GM21423 (cell line): Measurements from ENCODE around the gene TTC9.
A peak's percentile ranks its signal among the peaks of the same experiment; 100 is the strongest.
"Not testable (repeated sequence)": the region's sequence is repeated elsewhere in the genome, so short reads cannot be mapped to it uniquely, and the experiment has no call there.

Source experiments
- ATAC-seq: cut with Tn5 transposase; IDR thresholded peaks from one replicate; pipeline ENCODE4 v1.9.1; 2021; ENCODE audit warnings: mild to moderate bottlenecking, moderate library complexity; ENCODE audit not compliant: unreplicated experiment

The TTC9 gene

GRCh38 chr14:70671652-70672644 lies 30.2 kb downstream of the TTC9 start:
- no peak for ATAC-seq

- ATAC-seq, result no peak
Observed at GRCh38 chr14:70677341-70677740, 35.6 kb downstream of the TTC9 start.

DNA sequence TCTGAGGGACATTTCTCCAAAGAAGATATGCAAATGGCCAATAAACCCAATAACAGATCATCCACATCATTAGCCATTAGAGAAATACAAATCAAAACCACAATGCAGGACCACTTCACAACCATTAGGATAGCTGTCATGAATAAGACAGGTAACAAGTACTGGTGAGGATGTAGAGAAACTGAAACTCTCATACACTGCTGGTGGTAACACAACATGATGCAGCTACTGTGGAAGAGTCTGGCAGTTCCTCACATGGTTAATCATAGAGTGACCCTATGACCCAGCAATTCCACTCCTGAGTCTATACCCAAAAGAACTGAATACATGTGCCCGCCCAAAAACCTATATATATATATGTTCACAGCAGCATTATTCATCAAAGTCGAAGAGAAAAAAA lies 39.0 kb downstream of the TTC9 start:
- no peak for ATAC-seq

- no peak for ATAC-seq
Observed at GRCh38 chr14:70683983-70684382, 42.3 kb downstream of the TTC9 start.

DNA sequence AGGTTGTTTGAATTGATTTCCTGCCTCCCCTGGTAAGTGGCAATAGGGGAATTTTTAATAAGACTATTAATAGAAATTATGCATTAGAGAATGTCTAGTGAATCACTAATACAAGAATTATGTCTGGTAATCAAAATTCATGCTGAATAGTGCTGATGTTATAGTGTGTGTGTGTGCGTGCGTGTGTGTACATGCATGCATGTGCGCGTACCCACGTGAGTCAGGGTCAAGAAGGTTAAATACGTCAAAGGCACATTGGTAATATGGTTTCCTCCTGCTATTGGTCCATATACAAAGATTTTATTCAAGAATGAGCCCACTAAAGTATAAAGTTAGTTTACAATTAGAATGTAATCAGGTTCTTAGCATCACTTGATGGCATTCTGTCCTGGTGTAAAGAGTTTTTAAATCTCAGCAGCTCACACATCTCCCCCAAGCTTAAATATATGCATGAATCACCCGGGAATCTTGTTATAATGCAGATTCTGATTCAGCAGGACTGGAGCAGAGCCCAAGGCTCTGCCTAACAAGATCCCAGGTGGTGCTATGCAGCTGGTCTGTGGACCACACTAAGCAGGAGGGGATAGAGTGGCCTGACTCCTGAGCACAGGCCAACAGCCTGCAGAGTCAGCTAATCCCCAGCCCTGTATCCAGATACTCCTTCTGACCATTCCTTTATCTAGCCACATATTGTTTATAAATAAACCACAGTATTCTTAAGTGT lies 43.9 kb downstream of the TTC9 start:
- ATAC-seq, result no peak

GRCh38 chr14:70692210-70692609 lies 50.5 kb downstream of the TTC9 start:
- no peak for ATAC-seq

DNA sequence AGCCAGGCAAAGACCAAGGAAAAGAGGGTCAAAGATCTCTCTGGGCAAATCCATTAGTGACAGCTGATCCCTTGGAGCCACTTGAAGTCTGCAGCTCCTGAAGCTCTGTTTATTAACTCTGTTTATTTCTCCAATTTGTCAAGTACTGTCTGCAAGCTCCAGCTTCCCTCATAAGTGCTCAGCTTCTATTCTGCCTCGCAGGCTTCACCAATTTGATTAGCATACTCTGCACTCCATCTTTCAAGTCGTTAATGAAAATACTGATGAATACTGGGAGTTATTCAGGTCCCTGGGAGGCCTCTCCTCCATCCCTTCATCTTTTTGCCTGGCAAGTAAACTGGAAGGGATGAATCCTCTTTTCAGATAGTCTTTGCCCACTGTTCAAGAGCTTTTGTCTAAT lies 54.3 kb downstream of the TTC9 start:
- no peak for ATAC-seq

DNA sequence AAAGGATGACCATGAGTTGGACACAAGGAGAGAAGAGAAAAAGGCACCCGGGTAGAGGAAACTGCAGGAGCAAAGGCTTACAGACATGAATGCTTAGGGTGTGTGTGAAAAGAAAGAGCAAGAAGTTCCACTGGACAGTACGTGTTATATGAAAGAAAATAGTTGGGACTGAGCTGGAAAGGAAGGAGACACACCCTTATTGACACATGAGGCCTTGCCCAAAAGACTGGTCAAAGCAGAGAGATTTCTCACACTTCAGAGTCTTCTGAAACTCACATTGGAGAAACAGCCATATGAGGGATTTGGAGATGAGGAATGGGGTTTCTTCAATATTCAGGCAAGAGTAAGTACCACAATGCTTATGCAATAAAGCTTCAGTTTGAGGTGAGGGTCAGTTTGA lies 56.0 kb downstream of the TTC9 start:
- ATAC-seq, result no peak

DNA sequence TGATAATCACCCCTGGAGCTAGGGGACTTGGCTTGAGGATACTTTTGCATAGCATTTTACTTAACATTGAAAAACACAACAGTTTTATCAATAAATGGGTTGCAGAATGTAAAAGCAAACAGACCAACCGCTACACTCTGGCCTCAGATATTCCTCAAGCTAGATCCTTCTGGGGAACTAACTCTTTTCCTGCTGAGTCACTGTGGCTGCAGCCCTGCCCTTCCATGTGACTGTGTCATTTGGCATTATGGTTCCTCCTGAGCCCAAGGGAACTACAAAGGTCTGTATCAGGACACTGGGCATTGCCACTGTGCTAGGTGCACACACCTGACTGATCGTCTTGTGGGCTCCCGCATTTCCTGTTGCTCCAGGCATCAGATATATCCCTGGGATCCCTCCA lies 56.6 kb downstream of the TTC9 start:
- ATAC-seq, result no peak

DNA sequence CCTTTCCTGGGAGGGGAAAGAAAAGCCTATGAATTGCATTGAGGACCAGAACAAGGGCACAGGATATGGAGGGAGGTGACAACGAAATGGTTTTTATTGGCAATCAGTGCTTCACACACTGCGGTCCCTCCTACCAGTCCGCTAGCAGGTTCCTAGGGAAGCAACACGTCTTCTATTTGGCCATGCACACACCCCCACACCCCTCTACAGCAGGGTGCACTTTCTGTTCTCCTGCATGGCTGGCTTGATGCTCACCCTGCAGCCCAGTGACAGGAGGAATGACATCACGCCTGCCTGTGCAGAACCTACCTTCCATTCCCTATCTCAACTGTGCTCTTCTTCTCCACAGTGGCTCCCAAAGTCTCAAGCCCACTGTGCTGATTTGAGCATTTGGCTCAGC lies 57.9 kb downstream of the TTC9 start:
- ATAC-seq, result no peak

- ATAC-seq, result no peak
Observed at GRCh38 chr14:70700955-70701585, 59.4 kb downstream of the TTC9 start.

DNA sequence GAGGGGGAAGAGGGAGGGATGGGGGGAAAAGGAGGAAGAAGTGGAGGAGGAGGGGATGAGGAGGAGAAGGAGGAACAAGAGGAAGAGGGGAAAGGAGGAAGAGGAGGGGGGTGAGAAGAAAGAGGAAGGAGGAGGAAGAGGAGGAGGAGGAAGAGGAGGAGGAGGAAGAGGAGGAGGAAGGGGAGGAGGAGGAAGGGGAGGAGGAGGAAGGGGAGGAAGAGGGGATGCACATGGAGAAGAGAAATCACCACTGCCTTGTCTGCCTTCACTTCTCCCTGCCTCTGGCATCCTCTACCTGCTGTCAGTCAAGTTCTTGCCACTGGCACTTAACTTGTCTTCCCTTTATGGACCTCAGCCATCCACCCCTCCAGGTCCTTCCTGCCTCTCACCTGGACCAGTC lies 59.9 kb downstream of the TTC9 start:
- ATAC-seq, result no peak

GRCh38 chr14:70702161-70702560 lies 60.4 kb downstream of the TTC9 start:
- no peak for ATAC-seq

DNA sequence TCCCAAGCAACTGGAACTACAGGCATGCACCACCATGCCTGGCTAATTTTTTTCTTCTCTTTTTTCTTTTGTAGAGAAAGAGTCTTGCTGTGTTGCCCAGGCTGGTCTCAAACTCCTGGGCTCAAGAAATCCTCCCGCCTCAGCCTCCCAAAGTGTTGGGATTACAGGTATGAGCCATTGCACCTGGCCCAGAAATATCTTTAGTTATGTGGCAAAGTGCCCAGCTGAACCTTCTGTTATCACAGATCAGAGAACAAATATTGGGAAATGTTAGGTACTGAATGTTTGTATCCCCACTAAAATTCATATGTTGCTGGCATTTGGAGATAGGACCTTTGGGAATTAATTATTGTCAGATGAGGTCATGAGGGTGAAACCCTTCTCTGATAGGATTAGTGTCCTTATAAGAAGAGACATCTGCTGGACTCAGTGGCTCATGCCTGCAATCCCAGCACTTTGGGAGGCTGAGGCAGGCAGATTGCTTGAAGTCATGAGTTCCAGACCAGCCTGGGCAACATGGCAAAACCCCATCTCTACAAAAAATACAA lies 62.0 kb downstream of the TTC9 start:
- ATAC-seq, result not testable (repeated sequence)

GRCh38 chr14:70704960-70705359 lies 63.2 kb downstream of the TTC9 start:
- no peak for ATAC-seq

DNA sequence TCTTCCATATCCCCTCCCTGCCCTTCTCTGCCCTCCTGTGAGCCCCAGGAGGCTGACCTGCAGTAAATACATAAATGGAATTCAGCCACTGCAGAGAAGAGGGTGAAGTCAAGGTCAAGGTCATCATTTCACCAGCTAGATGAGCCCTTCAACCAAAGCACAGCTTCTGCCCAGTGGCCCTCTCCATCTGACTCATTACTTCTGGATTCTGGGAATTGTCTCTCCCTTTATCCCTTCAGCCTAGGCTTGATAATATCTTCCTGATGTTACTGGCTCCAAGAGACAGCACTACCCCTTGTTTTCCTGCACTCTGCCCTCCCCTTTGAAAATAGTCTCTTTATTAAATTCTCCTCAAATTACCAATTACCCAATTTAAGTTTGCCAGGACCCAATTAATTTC lies 64.5 kb downstream of the TTC9 start:
- no peak for ATAC-seq

DNA sequence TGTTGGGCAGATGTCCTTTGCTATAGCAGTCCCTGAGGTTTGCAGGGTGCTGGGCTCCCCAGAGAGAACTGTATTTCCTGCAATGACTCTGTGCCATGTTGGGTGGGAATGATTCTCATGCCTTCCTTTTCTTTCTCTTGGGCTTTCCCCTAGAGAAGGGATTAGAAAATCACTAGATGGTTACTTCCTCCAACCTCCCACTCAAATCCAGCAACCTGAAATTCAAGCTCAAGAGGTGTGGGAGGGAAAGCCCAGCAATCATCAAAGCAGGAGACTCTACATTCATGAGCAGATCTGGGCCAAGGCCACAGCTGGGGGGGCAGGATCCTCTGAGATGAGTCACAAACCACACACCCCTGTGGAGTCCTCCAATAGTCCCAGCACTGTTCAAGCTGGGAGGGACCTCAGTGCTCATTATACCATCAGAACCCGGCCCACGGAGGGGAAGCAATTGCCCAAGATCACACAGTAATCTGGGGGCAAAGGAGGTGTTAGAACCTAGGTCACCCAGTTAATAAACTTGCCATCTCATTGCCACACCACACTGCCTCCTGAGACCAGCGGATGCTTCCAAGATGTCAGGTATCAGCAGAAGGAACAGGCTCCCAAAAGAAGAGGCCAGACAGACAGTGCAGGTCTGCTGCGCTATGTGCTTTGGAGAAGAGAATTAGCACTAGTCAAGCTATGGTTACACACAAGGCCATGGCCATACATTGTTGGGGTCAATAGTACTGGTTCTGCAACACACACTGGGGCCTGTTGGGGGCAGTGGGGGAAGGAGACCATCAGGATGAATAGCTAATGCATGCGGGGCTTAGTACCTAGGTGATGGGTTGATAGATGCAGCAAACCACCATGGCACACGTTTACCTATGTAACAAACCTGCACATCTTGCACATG lies 65.7 kb downstream of the TTC9 start:
- ATAC-seq, result peak; percentile 84

GRCh38 chr14:70708717-70709570 lies 67.2 kb downstream of the TTC9 start:
- no peak for ATAC-seq

- no peak for ATAC-seq
Observed at GRCh38 chr14:70709726-70710382, 68.1 kb downstream of the TTC9 start.
